CD4-positive, alpha-beta T cell (primary cell): Measurements from ENCODE around the gene ADAMTSL2. TPM values are rescaled to one million over a fixed set of nuclear protein-coding genes. Genes with fewer than 3 reads are reported as not detected.

Source experiments
- ATAC-seq: fragments of 200-7000 bp; cut with Tn5 transposase; one replicate; pipeline ENCODE4 v1.10.0; 2022; ENCODE audit warnings: mild to moderate bottlenecking; ENCODE audit not compliant: poor library complexity
- CTCF ChIA-PET: fragments of 350-600 bp; sonication (Branson Sonifier 250); formaldehyde crosslinking; loops from one replicate; lab custom pipeline; 2021; ENCODE audit warnings: antibody characterized with exemption, inconsistent platforms; lab: Charles Lee
- POLR2A ChIA-PET: fragments of 350-600 bp; sonication (Branson Sonifier 250); formaldehyde crosslinking; loops from one replicate; lab custom pipeline; 2021; ENCODE audit warnings: antibody characterized with exemption, inconsistent platforms; lab: Charles Lee
- DNase-seq, 14 experiments: peaks; one replicate each; pipeline ENCODE4 v3.0.0-alpha.2; 2013 to 2020; ENCODE audit warnings: mixed read lengths in 2 of 14
- H3K27ac ChIP-seq, 2 donors: one replicate each; pipeline versions ENCODE4 v1.5.1 to v1.7.0; 2013; ENCODE audit warnings: low read length in 2 of 2, low read depth in 1 of 2, mild to moderate bottlenecking in 1 of 2
- H3K27me3 ChIP-seq, 2 experiments: 1 replicate in 1 of 2; 2 replicates in 1 of 2; pipeline versions ENCODE4 v1.6.1 to v1.7.0; 2013; ENCODE audit warnings: low read length in 2 of 2, control low read depth in 1 of 2, mild to moderate bottlenecking in 1 of 2, moderate library complexity in 1 of 2; ENCODE audit not compliant: insufficient read depth in 2 of 2, control insufficient read depth in 1 of 2
- H3K36me3 ChIP-seq: one replicate; pipeline ENCODE4 v1.6.1; 2013; ENCODE audit warnings: low read length, control low read depth; ENCODE audit not compliant: insufficient read depth
- H3K4me1 ChIP-seq: one replicate; pipeline ENCODE4 v1.6.1; 2013; ENCODE audit warnings: low read length, control low read depth; ENCODE audit not compliant: insufficient read depth
- H3K4me3 ChIP-seq: one replicate; pipeline ENCODE4 v1.5.1; 2013; ENCODE audit warnings: mild to moderate bottlenecking, low read length, moderate library complexity
- H3K9me3 ChIP-seq, 2 experiments: 1 replicate in 1 of 2; 2 replicates in 1 of 2; pipeline versions ENCODE4 v1.6.1 to v1.7.0; 2013; ENCODE audit warnings: low read length in 2 of 2, mild to moderate bottlenecking in 2 of 2, control low read depth in 1 of 2, moderate library complexity in 1 of 2; ENCODE audit not compliant: control insufficient read depth in 1 of 2, insufficient read depth in 1 of 2
- H3K27ac Mint-ChIP-seq: one replicate; pipeline ENCODE4 v1.8.0; 2020; ENCODE audit warnings: mixed read lengths
- H3K27me3 Mint-ChIP-seq: one replicate; pipeline ENCODE4 v1.8.0; 2021; ENCODE audit warnings: mixed read lengths
- H3K36me3 Mint-ChIP-seq: one replicate; pipeline ENCODE4 v1.8.0; 2021; ENCODE audit warnings: low read depth, mixed read lengths
- H3K4me1 Mint-ChIP-seq: one replicate; pipeline ENCODE4 v1.8.0; 2021; ENCODE audit warnings: low read depth, mixed read lengths
- H3K4me3 Mint-ChIP-seq: one replicate; pipeline ENCODE4 v1.8.0; 2020; ENCODE audit warnings: mild to moderate bottlenecking, mixed read lengths
- H3K9me3 Mint-ChIP-seq: one replicate; pipeline ENCODE4 v1.8.0; 2020; ENCODE audit warnings: mixed read lengths
- CTCF ChIP-seq: fragments of 200-600 bp; IDR thresholded peaks from one replicate; pipeline ENCODE4 v1.8.0; 2022; ENCODE audit warnings: antibody characterized with exemption, mild to moderate bottlenecking
- intact Hi-C, 2 experiments: fragments of 100-400 bp; cut with DNase I in 1 of 2; cut with micrococcal nuclease in 1 of 2; formaldehyde crosslinking; loops; one replicate each; pipeline versions ENCODE4 v1.15.1 to v1.9.0; 2023 to 2025; cut with DNase I, micrococcal nuclease
- total RNA-seq, 174 experiments: library from RNA in 2 of 174; stranded (reverse) in 2 of 174; gene quantifications; one replicate each; pipeline ENCODE4 v1.2.3 and lab custom pipeline; 2021 to 2026

Gene ADAMTSL2
- total RNA-seq, 2 experiments from 2014 or later, result 1.2 to 1.3 TPM

- Mint-ChIP-seq H3K4me3 (no peak overlapping the region), H3K27ac (no peak overlapping the region), H3K36me3 (no peaks in the 10 kb centered on the region), H3K27me3 (peaks cover 45% of the 10 kb centered on the region), H3K4me1 (no peaks in the 10 kb centered on the region), H3K9me3 (no peaks in the 10 kb centered on the region)
- DNase-seq (no peak), ATAC-seq (peak; percentile 11)
- H3K36me3 ChIP-seq, result no peaks in the 10 kb centered on the region
- no peak overlapping the region for H3K4me3 ChIP-seq
- H3K27me3 ChIP-seq, result peaks cover 34 to 48% of the 10 kb centered on the region in 2 experiments
- POLR2A ChIA-PET, result no interaction called here
- peaks cover 0 to 30% of the 10 kb centered on the region in 2 experiments for H3K9me3 ChIP-seq
- intact Hi-C loops, result no loop called here
- H3K27ac ChIP-seq, result no peak overlapping the region
- CTCF ChIA-PET, result no interaction called here
- H3K4me1 ChIP-seq, result peaks cover 15% of the 10 kb centered on the region
- no peak for TF ChIP-seq CTCF
Observed at GRCh38 chr9:133585481-133586351, 51.2 kb downstream of the ADAMTSL2 start.

- ATAC-seq, result no peak
- intact Hi-C loops, result no loop called here
- Histone ChIP-seq H3K27me3 (peaks cover 34 to 47% of the 10 kb centered on the region in 2 experiments), H3K9me3 (peaks cover 0 to 30% of the 10 kb centered on the region in 2 experiments), H3K4me1 (peaks cover 15% of the 10 kb centered on the region), H3K36me3 (no peaks in the 10 kb centered on the region), H3K27ac (no peak overlapping the region), H3K4me3 (no peak overlapping the region)
- Mint-ChIP-seq H3K4me3 (no peak overlapping the region), H3K27me3 (peaks cover 36% of the 10 kb centered on the region), H3K4me1 (no peaks in the 10 kb centered on the region), H3K36me3 (no peaks in the 10 kb centered on the region), H3K9me3 (no peaks in the 10 kb centered on the region), H3K27ac (no peak overlapping the region)
- ChIA-PET CTCF (no interaction called here), POLR2A (no interaction called here)
- DNase-seq, result no peak
- no peak for TF ChIP-seq CTCF
Observed at GRCh38 chr9:133587051-133587450, 52.5 kb downstream of the ADAMTSL2 start.

GRCh38 chr9:133587466-133587865 lies 53.0 kb downstream of the ADAMTSL2 start:
- intact Hi-C loops, result no loop called here

More at GRCh38 chr9:133587466-133587865, 53.0 kb downstream of the ADAMTSL2 start:
- DNase-seq (no peak), ATAC-seq (no peak)
- POLR2A ChIA-PET, result no interaction called here
- Histone ChIP-seq H3K27ac (no peak overlapping the region), H3K4me3 (no peak overlapping the region), H3K36me3 (no peaks in the 10 kb centered on the region), H3K4me1 (peaks cover 15% of the 10 kb centered on the region), H3K9me3 (peaks cover 0 to 30% of the 10 kb centered on the region in 2 experiments), H3K27me3 (peaks cover 33 to 43% of the 10 kb centered on the region in 2 experiments)
- Mint-ChIP-seq H3K4me1 (no peaks in the 10 kb centered on the region), H3K27me3 (peaks cover 32% of the 10 kb centered on the region), H3K9me3 (no peaks in the 10 kb centered on the region), H3K36me3 (no peaks in the 10 kb centered on the region), H3K27ac (no peak overlapping the region), H3K4me3 (no peak overlapping the region)
- no peak for TF ChIP-seq CTCF
- CTCF ChIA-PET, result no interaction called here
